GM19463 (cell line): ENCODE data around the gene ARV1.
"Not testable (repeated sequence)": the region's sequence is repeated elsewhere in the genome, so short reads cannot be mapped to it uniquely, and the experiment has no call there.

ENCODE experiments used
- ATAC-seq: cut with Tn5 transposase; IDR thresholded peaks from one replicate; pipeline ENCODE4 v1.9.1; 2021; ENCODE audit warnings: mild to moderate bottlenecking, moderate library complexity; ENCODE audit not compliant: unreplicated experiment

The ARV1 gene

DNA sequence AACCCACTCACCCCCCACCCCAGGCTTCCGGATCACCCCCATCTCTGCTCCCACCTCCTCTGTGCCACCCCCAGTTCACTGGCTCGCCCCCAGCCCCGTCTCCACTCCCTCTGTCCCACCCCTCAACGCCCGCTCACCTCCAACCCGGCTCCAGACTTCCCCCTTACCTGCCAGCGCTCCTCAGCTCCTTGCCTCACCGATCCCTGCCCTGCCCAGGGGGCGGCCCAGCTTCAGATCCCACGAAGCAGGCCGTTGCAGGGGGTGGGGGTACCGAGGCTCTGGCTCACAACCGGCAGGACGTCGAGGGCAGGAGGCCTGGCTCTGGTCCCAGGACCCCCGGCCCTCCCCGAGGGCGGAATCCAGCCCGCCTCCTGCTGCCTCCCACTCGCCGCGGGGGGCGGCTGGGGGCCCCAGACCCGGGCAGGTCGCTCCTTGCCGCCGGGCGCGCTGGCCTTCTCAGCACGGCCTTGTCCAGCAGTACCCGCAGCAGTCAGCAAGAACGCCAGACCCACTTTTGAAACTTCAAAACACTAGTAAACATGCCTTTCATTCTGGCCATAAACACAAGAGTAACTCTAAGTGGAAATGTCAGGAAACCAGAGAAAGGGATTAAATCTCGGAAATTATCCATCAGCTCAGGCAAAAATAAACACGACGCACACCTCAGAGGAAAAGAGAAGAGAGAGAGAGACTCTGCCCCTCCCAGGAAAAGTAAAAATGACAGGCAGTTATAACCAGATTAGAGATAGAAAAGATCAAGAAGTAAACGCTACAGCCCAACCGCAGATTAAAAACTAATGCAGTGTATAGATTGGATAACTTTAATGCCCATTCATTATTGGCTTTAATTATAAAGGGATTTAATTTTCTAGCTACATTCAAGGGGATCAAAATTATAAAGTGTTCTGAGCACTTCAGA, 62.2 kb downstream of the ARV1 start:
- ATAC-seq = no peak

DNA sequence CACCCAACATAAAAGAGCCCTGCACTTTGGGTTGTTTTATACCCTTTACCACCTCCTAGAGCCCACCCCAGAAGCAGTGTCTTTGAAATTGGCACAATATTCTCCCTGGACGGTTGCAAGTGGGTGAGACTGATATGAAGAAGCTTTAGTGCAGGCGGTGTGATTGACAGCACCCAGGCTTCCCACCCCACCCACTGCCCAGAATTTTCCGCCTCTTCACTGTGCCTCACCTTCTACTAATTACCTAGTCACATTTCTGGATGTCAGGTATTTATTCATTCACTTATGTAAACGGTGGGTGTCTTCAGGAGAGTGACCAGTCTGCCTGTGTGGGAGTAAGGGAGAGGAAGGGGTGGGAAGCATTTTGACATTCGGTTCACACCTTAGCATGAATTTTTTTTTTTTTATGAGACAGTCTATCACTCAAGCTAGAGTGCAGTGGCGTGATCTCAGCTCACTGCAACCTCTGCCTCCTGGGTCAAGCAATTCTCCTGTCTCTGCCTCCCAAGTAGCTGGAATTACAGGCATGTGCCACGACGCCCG, 62.9 kb downstream of the ARV1 start:
- ATAC-seq = no peak

DNA sequence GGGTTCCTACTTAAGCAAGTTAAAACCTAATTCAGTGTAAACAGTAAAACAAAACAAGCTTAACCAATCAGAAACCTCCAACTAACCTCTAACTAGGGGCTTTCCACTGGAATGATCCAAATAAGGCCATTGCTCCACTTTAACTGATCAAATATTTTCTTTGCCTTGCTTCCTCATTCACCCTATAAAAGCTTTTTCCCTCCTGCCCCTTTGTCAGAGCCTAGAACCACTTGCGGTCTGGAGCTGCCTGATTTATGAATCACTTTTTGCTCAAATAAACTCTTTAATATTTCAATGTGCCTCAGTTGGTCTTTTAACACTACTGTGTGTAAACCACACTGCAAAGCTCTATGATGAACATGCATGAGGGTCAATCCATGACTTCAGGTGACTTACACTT, 65.7 kb downstream of the ARV1 start:
- no peak for ATAC-seq

DNA sequence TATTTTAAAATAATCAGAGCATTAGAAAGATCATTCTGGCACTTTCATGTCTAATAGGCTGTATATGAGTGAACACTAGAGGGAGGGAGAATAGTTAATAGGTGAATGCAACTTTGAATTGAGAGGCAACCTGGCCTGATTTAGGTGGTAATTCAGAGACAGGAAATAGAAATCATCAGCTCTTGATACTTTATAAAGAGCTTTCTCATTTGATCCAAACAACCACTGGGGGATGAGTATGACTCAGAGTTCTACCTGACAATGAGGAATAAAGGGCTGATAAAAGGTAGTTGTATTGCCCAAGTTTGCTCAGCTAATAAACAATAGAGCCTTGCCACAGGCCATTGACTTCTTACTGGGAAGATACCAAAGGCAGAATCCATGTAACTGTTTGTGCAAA, 66.4 kb downstream of the ARV1 start:
- ATAC-seq = no peak

DNA sequence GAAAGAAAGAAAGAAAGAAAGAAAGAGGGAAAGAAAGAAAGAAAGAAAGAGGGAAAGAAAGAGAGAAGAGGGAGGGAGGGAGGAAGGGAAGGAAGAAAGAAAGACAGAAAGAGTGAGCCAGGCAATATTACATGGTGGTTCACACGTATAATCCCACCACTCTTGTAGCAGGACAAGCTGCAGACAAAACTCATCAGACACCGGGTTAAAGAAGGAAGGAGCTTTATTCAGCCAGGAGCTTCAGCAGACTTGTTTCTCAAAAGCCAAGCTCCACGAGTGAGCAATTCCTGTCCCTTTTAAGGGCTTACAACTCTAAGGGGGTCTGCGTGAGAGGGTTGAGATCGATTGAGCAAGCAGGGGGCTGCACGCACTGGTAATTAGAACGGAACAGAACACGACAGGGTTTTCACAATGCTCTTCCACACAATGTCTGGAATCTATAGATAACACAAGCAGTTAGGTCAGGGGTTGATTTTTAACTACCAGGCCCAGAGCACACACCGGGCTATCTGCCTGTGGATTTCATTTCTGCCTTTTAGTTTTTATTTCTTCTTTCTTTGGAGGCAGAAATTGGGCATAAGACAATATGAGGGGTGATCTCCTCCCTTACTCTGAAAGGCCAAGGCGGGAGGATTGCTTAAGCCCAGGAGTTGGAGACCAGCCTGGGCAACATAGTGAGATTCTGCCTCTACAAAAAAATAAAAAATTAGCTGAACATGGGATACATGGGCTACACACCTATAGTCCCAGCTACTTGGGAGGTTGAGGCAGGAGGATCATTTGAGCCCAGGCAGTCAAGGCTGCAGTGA, 67.2 kb downstream of the ARV1 start:
- not testable (repeated sequence) for ATAC-seq

DNA sequence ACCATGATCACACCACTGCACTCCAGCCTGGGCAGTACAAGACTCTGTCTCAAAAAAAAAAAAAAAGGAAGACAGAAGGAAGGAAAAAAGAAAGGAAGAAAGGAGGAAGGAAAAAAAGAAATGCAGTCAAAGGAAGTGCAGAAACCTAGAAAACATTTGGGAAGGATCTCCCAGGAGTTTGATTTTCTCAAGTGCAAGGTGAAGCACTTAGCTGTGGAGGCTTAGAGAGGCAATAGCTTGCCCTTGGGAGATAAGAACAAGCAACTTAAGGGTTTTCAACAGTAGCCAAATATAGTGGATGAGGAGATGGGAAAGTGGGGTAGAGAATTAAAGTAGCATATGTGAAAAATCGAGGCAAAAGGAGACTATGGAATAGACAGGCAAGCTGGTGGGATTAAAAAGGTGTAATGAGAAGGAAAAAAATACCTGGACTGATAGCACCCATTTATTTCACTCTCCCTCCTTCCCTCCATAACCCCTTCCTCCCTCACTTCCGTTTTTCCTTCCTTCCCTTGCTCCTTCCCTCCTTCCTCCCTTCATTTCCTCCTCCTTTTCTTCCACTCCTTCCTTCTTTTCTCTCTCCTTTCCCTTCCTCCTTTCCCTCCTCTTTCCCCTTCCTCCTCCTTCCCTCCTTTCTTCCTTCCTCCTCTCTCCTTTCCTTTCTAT, 68.0 kb downstream of the ARV1 start:
- no peak for ATAC-seq

DNA sequence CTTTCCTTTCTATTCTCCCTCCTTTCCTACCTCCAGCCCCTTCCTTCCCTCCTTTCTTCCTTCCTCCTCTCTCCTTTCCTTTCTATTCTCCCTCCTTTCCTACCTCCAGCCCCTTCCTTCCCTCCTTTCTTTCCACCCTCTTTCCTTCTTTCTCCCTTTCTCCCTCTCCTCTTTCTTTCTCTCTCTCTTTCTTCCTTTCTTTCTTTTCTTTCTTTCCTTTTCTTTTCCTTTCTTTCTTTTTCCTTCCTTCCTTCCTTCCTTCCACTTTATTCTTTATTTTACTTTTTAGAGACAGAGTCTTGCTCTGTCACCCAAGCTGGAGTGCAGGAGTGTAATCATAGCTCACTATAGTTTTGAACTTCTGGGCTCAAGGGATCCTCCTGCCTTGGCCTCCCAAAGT, 68.6 kb downstream of the ARV1 start:
- not testable (repeated sequence) for ATAC-seq

DNA sequence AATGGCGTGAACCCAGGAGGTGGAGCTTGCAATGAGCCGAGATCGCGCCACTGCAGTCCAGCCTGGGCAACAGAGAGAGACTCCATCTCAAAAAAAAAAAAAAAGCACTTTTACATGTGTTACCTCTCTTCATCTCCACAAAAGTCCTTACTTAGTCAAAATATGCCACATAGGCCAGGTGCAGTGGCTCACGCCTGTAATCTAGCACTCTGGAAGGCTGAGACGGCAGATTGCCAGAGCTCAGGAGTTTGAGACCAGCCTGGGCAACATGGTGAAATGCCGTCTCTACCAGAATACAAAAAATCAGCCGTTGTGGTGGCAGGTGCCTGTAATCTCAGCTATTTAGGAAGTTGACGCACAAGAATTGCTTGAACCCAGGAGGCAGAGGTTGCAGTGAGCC, 69.5 kb downstream of the ARV1 start:
- ATAC-seq = not testable (repeated sequence)

DNA sequence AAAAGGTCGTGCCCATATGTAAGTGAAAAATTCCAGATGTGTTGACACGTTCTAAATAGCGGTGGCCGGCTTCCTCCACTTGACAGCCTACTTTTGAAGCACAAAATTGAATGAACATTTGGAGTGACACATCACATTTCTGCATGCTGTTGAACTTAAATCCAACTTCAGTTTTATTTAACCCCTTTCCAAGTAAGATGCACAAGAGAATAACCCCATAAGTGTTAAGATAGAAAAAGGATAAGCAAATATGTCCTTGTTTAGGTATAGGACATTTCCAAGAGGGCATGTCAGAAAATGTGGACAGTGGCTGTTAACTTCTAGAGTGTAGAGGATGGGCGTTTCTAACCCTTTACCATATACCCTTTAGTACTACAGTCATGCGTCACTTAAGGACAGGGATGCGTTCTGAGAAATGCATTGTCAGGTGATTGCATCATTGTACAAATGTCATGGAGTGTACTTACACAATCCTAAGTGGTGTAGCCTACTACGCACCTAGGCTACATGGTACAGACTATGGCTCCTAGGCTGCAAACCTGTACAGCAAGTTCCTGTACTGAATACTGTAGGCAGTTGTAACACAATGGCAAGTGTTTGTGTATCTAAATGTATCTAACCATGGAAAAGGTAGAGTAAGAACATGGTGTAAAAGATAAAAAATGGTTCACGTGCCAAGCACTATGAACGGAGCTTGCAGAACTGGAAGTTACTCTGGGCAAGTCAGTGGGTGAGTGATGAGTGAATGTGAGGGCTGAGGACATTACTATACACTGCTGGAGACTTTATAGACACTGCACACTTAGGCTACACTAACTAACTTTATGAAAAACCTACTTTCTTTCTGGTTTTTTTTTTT, 70.5 kb downstream of the ARV1 start:
- ATAC-seq = no peak
